IPS DF 6.9 (cell line): ENCODE measurements around the gene HOXB9.

Experiments used
- DNase-seq: peaks from one replicate; pipeline ENCODE4 v3.0.0-alpha.2; 2013; ENCODE audit warnings: low read depth, low spot score
- H3K27ac ChIP-seq: one replicate; pipeline ENCODE4 v1.5.1; 2013; ENCODE audit warnings: low read length, control low read depth
- H3K27me3 ChIP-seq: 2 replicates; pipeline ENCODE4 v1.6.1; 2013; ENCODE audit warnings: mild to moderate bottlenecking, low read length; ENCODE audit not compliant: control insufficient read depth, insufficient read depth
- H3K36me3 ChIP-seq: 2 replicates; pipeline ENCODE4 v1.6.1; 2013; ENCODE audit warnings: low read length; ENCODE audit not compliant: control insufficient read depth, insufficient read depth
- H3K4me1 ChIP-seq: 2 replicates; pipeline ENCODE4 v1.6.1; 2013; ENCODE audit warnings: low read length; ENCODE audit not compliant: control insufficient read depth, insufficient read depth
- H3K4me3 ChIP-seq: 2 replicates; pipeline ENCODE4 v1.5.1; 2013; ENCODE audit warnings: mild to moderate bottlenecking, low read length
- H3K9me3 ChIP-seq: 2 replicates; pipeline ENCODE4 v1.6.1; 2013; ENCODE audit warnings: low read length, inconsistent platforms; ENCODE audit not compliant: control insufficient read depth, insufficient read depth
- WGBS: extraction: QIAGEN DNeasy Blood & Tissue Kit; methylation state at CpG from one replicate; pipeline ENCODE4 v1.1.7; 2013; ENCODE audit warnings: mixed read lengths, missing lambda C conversion rate; ENCODE audit not compliant: insufficient read length, insufficient coverage; 5-methylcytosine and 5-hydroxymethylcytosine counted together

The HOXB9 gene

GRCh38 chr17:48588074-48588415 is 38.1 kb downstream of the HOXB9 start:
- no peak overlapping the region for H3K4me3 ChIP-seq
- peaks cover 2% of the 10 kb centered on the region; the same call in 1 of the 2 replicates for H3K4me1 ChIP-seq
- H3K36me3 ChIP-seq = no peaks in the 10 kb centered on the region
- H3K27me3 ChIP-seq = peaks cover 98% of the 10 kb centered on the region
- DNase-seq = no peak
- no peaks in the 10 kb centered on the region for H3K9me3 ChIP-seq
- WGBS = no CpG with 5 or more reads among the region's 2 CpGs
- H3K27ac ChIP-seq = no peak overlapping the region

DNA sequence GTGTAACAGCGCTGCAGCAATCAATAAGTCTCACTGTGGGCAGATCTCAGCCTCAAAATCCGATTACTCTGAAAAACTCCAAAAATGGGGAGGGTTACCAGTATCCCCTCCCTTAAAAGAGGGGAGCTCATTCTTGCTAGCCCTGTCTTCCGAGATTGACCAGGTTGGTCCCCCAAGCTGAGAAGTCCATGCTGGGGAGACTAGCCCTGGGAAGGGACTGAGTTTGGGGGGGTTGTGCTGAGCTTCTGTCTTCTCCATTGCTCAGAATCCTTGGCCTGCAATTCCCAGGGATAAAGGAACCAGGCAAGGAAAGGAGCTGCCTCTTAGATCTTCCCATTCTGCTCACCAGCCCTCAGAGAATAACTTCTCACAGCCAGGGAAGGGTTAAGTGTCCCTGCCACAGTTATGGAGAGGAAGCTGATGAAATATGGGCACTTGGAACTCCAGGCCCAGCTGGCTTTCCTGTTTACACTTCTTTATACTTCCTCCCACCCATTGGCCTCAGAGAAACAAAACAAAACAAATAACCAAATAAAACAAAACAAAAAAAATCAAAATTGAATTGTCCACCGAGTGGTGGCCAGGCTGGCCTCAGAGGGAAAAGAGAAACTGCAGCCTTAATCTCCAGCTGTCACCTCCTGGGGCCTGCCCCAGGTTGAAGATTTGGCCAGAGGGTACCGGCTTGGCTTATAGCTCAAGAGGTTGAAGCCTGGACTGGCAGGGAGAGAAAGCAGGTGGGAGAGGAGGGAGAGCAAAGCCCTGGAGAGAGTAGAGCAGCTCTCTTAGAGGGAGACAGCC is 38.7 kb downstream of the HOXB9 start:
- Histone ChIP-seq H3K4me3 (no peak overlapping the region), H3K36me3 (no peaks in the 10 kb centered on the region), H3K4me1 (peaks cover 2% of the 10 kb centered on the region; the same call in 1 of the 2 replicates), H3K27me3 (peaks cover 98% of the 10 kb centered on the region), H3K27ac (no peak overlapping the region), H3K9me3 (no peaks in the 10 kb centered on the region)
- no peak for DNase-seq
- no CpG with 5 or more reads among the region's 5 CpGs for WGBS

DNA sequence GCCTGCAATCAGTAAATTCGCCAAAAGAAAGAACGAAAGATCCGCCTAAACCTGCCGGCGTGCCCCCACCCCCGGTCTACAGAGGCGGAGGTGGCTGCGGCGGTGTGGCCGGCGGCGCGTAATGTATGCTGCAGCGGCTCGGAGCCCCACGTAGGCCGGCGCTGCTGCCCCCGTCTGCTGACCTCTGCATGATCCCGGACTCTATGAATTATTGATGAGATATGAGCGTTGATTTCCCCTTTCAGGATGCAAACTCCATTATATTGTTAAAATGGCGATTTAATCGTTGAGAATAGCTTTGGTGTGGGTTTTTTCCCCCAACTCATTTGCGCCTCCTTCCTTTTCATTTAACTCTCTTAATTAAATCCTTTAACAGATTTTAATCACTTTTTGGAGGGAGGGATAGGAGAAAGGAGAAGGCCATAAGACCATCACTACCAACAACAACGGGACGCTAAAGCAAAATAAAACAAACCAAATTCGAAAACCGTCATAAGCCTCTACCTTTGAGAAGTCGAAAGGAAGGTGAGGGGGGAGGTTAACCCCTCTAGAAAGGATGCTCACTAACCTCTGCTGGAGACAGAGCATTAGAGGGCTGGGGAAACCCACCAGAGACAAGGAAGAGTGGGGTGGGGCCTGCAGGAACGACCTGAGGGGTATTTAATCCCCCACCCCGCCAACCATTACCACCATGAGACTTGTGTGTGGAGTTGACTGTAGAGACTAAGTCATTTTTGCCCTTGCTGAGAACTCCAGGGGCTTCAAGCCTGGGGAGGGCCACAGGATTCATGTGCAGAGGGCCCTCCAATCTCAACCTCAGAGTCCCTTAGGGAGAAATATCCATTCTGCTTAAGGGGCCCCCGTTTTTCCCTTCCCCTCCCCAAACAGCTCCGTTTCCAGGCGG is 39.6 kb downstream of the HOXB9 start:
- H3K27me3 ChIP-seq = peaks cover 98% of the 10 kb centered on the region
- H3K9me3 ChIP-seq = no peaks in the 10 kb centered on the region
- H3K27ac ChIP-seq = no peak overlapping the region
- WGBS = no CpG with 5 or more reads among the region's 34 CpGs
- H3K36me3 ChIP-seq = no peaks in the 10 kb centered on the region
- peaks cover 3% of the 10 kb centered on the region; the same call in 1 of the 2 replicates for H3K4me1 ChIP-seq
- no peak overlapping the region for H3K4me3 ChIP-seq
- no peak for DNase-seq

GRCh38 chr17:48584223-48584741 is 41.9 kb downstream of the HOXB9 start:
- Histone ChIP-seq H3K36me3 (no peaks in the 10 kb centered on the region), H3K4me1 (peaks cover 2% of the 10 kb centered on the region; the same call in 1 of the 2 replicates), H3K27me3 (peaks cover 98% of the 10 kb centered on the region), H3K9me3 (no peaks in the 10 kb centered on the region), H3K27ac (no peak overlapping the region), H3K4me3 (no peak overlapping the region)
- no CpG with 5 or more reads among the region's 2 CpGs for WGBS
- no peak for DNase-seq

DNA sequence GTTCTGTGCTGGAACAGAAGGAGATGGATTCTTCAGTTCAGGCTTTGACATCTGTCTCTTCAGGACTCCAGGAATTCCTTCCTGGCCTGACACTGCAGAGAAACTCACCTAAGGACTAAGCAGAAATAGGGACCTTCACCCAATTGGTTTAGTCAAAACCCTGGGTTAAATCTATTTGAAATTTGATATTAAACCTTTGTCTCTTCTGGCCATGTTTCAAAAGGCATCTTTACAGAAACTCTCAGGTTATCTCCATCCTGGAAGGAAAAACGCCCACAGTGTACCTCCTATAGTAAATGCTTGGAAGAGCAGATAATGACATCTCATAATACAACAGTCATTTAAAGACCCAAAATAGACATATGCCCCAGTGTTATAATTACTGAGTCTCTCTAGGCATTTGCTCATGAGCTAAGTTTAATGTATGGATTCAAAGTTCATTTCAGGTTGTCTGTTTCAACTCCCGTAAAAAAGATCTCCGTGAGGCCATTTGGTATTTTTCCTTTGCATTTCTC is 42.4 kb downstream of the HOXB9 start:
- Histone ChIP-seq H3K27me3 (peaks cover 98% of the 10 kb centered on the region), H3K9me3 (no peaks in the 10 kb centered on the region), H3K4me3 (no peak overlapping the region), H3K4me1 (peaks cover 2% of the 10 kb centered on the region; the same call in 1 of the 2 replicates), H3K27ac (no peak overlapping the region), H3K36me3 (no peaks in the 10 kb centered on the region)
- no peak for DNase-seq
- WGBS = no CpG with 5 or more reads among the region's 3 CpGs

GRCh38 chr17:48582750-48583069 is 43.4 kb downstream of the HOXB9 start:
- Histone ChIP-seq H3K36me3 (no peaks in the 10 kb centered on the region), H3K4me1 (peaks cover 3% of the 10 kb centered on the region; the same call in 1 of the 2 replicates), H3K27ac (no peak overlapping the region), H3K9me3 (no peaks in the 10 kb centered on the region), H3K4me3 (no peak overlapping the region), H3K27me3 (peaks cover 96% of the 10 kb centered on the region)
- no CpG with 5 or more reads among the region's 7 CpGs for WGBS
- DNase-seq = no peak

- no peaks in the 10 kb centered on the region for H3K36me3 ChIP-seq
- DNase-seq = no peak
- H3K9me3 ChIP-seq = no peaks in the 10 kb centered on the region
- H3K4me1 ChIP-seq = peaks cover 3% of the 10 kb centered on the region; the same call in 1 of the 2 replicates
- WGBS = no CpG with 5 or more reads among the region's 26 CpGs
- no peak overlapping the region for H3K27ac ChIP-seq
- H3K27me3 ChIP-seq = peaks cover 96% of the 10 kb centered on the region
- no peak overlapping the region for H3K4me3 ChIP-seq
These were observed 46.2 kb downstream of the HOXB9 start for GRCh38 chr17:48579760-48580554.

GRCh38 chr17:48579471-48579759 is 46.7 kb downstream of the HOXB9 start:
- Histone ChIP-seq H3K4me3 (no peak overlapping the region), H3K27ac (no peak overlapping the region), H3K9me3 (no peaks in the 10 kb centered on the region), H3K36me3 (no peaks in the 10 kb centered on the region), H3K27me3 (peaks cover 96% of the 10 kb centered on the region), H3K4me1 (peaks cover 3% of the 10 kb centered on the region; the same call in 1 of the 2 replicates)
- no peak for DNase-seq
- WGBS = no CpG with 5 or more reads among the region's 7 CpGs

DNA sequence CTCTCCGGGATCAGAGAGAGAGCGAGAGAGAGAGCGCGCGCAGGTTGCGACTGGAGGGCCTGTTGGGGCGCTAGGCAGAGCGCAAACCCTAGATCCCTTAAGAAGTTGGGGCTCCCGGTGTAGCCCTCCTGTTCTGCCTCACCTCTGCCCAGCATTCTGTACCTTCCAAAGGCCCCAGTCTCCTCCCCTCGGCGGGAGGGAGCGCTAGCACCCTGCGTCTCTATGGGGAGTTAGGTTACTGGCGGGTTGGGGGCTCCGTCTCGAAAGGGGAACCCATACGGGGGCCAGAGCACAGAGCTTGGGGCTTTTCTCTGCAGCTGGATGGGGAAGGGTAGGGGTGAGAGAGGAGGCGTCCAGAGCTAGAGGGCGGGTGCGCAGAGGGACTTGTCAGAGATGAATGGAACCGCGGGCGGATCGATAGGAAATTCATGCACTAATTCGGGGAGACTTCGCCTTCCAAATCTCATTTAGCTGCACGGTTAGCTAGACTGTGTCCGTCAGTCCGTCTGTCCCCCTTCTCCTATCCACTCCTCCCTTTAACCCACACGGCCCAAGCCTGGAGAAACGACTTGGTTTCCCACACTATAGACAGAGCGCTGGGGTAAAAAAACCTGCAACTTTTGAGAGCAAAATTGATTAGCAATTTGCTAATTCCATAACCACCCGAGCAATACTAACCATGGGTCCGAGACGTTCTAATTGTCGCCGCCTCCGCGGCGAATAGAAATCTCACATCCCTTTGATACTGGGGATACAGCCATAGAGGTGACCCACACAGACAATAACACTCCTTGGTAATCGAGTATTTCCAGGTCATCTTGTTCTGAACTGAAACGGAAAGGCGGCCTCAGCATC is 47.3 kb downstream of the HOXB9 start:
- DNase-seq = no peak
- peaks cover 96% of the 10 kb centered on the region for H3K27me3 ChIP-seq

More for the DNA sequence above, 47.3 kb downstream of the HOXB9 start:
- Histone ChIP-seq H3K4me1 (peaks cover 5% of the 10 kb centered on the region; the same call in 1 of the 2 replicates), H3K4me3 (no peak overlapping the region), H3K9me3 (no peaks in the 10 kb centered on the region), H3K27ac (no peak overlapping the region), H3K36me3 (no peaks in the 10 kb centered on the region)
- no CpG with 5 or more reads among the region's 43 CpGs for WGBS
